ENCODE data around the gene PP2D1. TPM values are rescaled to one million over a fixed set of nuclear protein-coding genes. Genes with fewer than 3 reads are reported as not detected.
"Not testable (repeated sequence)": the region's sequence is repeated elsewhere in the genome, so short reads cannot be mapped to it uniquely, and the experiment has no call there.

PP2D1 gene
- total RNA-seq, 1 donor from 2014 or later: not detected

DNA sequence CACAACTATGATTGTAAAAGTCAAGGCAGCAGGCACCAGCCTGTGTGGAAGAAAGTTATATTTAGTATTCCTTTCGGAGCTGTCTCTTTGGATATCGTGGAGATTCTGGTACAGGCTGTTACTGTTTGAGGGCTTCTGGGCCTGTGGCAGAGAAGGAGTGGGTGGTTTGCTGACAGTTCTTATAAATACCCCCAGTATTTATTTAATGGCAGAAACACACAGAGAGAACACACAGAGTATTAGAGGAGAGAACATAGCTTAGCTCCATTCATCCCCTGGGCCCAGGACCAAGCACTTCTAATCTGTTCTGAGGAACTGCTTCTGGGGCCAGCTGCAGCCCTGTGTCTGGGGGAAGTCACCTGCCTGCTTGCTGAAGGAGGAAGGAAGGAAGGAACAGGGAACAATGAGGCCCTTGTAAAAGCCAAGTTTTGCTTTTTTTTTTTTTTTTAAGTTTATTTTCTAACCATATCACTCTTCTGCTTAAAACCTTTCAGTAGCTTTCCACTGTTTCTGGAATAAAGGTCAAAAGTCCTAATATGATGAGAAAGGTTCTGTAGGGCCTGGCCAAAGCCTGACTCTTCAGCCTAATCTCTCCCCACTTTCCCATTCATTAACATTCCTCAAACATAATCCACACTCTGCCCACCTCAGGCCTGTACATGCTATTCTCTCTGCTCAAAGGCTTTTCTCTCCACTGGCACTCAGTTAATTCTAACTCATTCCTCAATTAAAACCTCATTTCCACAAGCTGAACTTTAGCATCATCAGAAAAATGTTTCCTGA lies 11.8 kb upstream of the PP2D1 start:
- Histone ChIP-seq H3K36me3 (ENCODE audit: control insufficient read depth, insufficient read depth, low read length) (no peaks in the 10 kb centered on the region), H3K4me3 (ENCODE audit: low read depth, low read length) (no peak overlapping the region), H3K27me3 (ENCODE audit: control insufficient read depth, insufficient read depth, low read length) (no peaks in the 10 kb centered on the region)
- DNase-seq (ENCODE audit: low read depth): no peak
- TF ChIP-seq, protein P1, sequence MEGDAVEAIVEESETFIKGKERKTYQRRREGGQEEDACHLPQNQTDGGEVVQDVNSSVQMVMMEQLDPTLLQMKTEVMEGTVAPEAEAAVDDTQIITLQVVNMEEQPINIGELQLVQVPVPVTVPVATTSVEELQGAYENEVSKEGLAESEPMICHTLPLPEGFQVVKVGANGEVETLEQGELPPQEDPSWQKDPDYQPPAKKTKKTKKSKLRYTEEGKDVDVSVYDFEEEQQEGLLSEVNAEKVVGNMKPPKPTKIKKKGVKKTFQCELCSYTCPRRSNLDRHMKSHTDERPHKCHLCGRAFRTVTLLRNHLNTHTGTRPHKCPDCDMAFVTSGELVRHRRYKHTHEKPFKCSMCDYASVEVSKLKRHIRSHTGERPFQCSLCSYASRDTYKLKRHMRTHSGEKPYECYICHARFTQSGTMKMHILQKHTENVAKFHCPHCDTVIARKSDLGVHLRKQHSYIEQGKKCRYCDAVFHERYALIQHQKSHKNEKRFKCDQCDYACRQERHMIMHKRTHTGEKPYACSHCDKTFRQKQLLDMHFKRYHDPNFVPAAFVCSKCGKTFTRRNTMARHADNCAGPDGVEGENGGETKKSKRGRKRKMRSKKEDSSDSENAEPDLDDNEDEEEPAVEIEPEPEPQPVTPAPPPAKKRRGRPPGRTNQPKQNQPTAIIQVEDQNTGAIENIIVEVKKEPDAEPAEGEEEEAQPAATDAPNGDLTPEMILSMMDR (IDR thresholded peaks at IDR 0.05; ENCODE audit: insufficient read depth, low read length, poor library complexity, severe bottlenecking): no peak

- Histone ChIP-seq H3K27me3 (ENCODE audit: control insufficient read depth, insufficient read depth, low read length) (no peaks in the 10 kb centered on the region), H3K36me3 (ENCODE audit: control insufficient read depth, insufficient read depth, low read length) (no peaks in the 10 kb centered on the region), H3K4me3 (ENCODE audit: low read depth, low read length) (no peak overlapping the region)
- TF ChIP-seq, protein P1 (IDR thresholded peaks at IDR 0.05; ENCODE audit: insufficient read depth, low read length, poor library complexity, severe bottlenecking): no peak
- no peak for DNase-seq (ENCODE audit: low read depth)
These were observed 11.0 kb upstream of the PP2D1 start for GRCh38 chr3:20022954-20023622.

- H3K27me3 ChIP-seq (ENCODE audit: control insufficient read depth, insufficient read depth, low read length); H3K4me3 ChIP-seq (ENCODE audit: low read depth, low read length); H3K36me3 ChIP-seq (ENCODE audit: control insufficient read depth, insufficient read depth, low read length); DNase-seq (ENCODE audit: low read depth): not testable (repeated sequence)
These were observed 4.0 kb upstream of the PP2D1 start for GRCh38 chr3:20016076-20016475.

DNA sequence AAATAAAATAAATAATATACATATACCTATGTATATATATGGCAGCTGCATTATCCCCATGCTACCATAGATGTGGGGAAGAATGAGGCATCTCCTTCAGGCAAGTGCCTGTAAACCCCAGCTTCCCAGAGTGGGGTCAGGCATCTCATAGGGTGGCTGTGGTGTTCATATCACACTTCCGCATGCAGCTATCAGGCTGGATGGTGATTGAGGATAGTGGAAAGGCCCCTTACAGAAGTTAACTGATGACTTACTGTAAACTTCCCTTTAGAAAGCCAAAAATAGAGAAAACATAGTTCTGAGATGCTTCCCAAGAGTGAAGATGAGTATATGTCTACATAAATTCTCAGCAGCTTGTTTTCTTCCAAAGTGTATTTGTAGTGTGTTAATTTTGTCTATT lies 3.5 kb upstream of the PP2D1 start:
- Histone ChIP-seq H3K36me3 (ENCODE audit: control insufficient read depth, insufficient read depth, low read length) (no peaks in the 10 kb centered on the region), H3K4me3 (ENCODE audit: low read depth, low read length) (no peak overlapping the region), H3K27me3 (ENCODE audit: control insufficient read depth, insufficient read depth, low read length) (no peaks in the 10 kb centered on the region)
- TF ChIP-seq, protein P1 (IDR thresholded peaks at IDR 0.05; ENCODE audit: insufficient read depth, low read length, poor library complexity, severe bottlenecking): no peak
- DNase-seq (ENCODE audit: low read depth): no peak

DNA sequence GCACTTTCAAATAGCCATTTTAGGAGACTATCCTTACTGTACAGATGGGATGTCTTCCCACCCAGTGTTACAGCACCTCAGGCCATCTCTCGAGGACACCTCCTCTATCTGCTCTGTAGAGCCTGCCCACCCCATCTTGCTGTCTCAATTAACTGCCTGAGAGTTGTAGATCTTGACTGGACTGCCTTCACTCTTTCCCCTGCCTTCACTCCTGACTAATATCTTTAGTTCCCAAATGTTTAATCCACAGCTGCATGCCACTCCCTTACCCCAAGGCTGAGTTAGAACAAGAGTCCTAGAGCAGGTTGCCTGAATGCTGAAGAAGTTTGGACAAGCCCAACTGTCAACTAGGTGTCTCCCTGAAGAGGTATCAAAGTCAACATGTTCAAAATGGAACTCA lies 1.3 kb upstream of the PP2D1 start:
- no peak for DNase-seq (ENCODE audit: low read depth)

GRCh38 chr3:20008646-20009045 lies 3.4 kb downstream of the PP2D1 start:
- no peaks in the 10 kb centered on the region for H3K36me3 ChIP-seq (ENCODE audit: control insufficient read depth, insufficient read depth, low read length)
- no peak for DNase-seq (ENCODE audit: low read depth)
- no peak overlapping the region for H3K4me3 ChIP-seq (ENCODE audit: low read depth, low read length)
- TF ChIP-seq, protein P1 (IDR thresholded peaks at IDR 0.05; ENCODE audit: insufficient read depth, low read length, poor library complexity, severe bottlenecking): no peak
- H3K27me3 ChIP-seq (ENCODE audit: control insufficient read depth, insufficient read depth, low read length): no peaks in the 10 kb centered on the region

More for the DNA sequence above, 1.3 kb upstream of the PP2D1 start:
- H3K36me3 ChIP-seq (ENCODE audit: control insufficient read depth, insufficient read depth, low read length): no peaks in the 10 kb centered on the region
- H3K27me3 ChIP-seq (ENCODE audit: control insufficient read depth, insufficient read depth, low read length): no peaks in the 10 kb centered on the region
- TF ChIP-seq, protein P1 (IDR thresholded peaks at IDR 0.05; ENCODE audit: insufficient read depth, low read length, poor library complexity, severe bottlenecking): no peak
- no peak overlapping the region for H3K4me3 ChIP-seq (ENCODE audit: low read depth, low read length)
